Testis (tissue), 2 donors: ENCODE results near the gene TRAP1.

Source experiments
- CTCF ChIP-seq, 3 experiments: fragments of 450-650 bp in 2 of 3; fragments of 200-600 bp in 1 of 3; sonication (generic) in 1 of 3; IDR thresholded peaks; one replicate each; pipeline ENCODE4 v1.5.1; 2016 to 2019; ENCODE audit warnings: antibody characterized with exemption in 3 of 3, mild to moderate bottlenecking in 2 of 3, moderate library complexity in 1 of 3
- POLR2A ChIP-seq: fragments of 450-650 bp; IDR thresholded peaks from one replicate; pipeline ENCODE4 v1.6.1; 2017; ENCODE audit warnings: antibody characterized with exemption, mild to moderate bottlenecking, moderate library complexity

GRCh38 chr16:3651461-3652372 lies 65.6 kb downstream of the TRAP1 start:
- TF ChIP-seq CTCF (IDR thresholded peaks at IDR 0.05), result no peak
- no peak for TF ChIP-seq POLR2A
